Body of pancreas (tissue), 4 donors: ENCODE results near the gene TMEM269. TPM values are rescaled to one million over a fixed set of nuclear protein-coding genes. Genes with fewer than 3 reads are reported as not detected.

Source experiments
- ATAC-seq: fragments of 150-250 bp; one replicate; pipeline ENCODE4 v1.9.1; 2016
- DNase-seq, 4 donors: peaks; one replicate each; pipeline ENCODE4 v3.0.0-alpha.2; 2019
- H3K27ac ChIP-seq, 4 donors: fragments of 200-600 bp; sonication (generic); 1 replicate in 3 of 4; 2 replicates in 1 of 4; pipeline versions ENCODE4 v1.5.1 to v1.6.1; 2016 to 2019; ENCODE audit warnings: mild to moderate bottlenecking in 1 of 4, mixed read lengths in 1 of 4, moderate library complexity in 1 of 4
- H3K27me3 ChIP-seq, 2 donors: fragments of 200-600 bp; sonication (generic); one replicate each; pipeline ENCODE4 v1.6.0; 2016; ENCODE audit warnings: mild to moderate bottlenecking in 1 of 2
- H3K36me3 ChIP-seq, 2 donors: fragments of 200-600 bp; sonication (generic); replicated peaks in 1 of 2; 2 replicates each; pipeline ENCODE4 v1.5.1; 2016; ENCODE audit warnings: low read depth in 2 of 2; ENCODE audit not compliant: insufficient read depth in 1 of 2
- H3K4me1 ChIP-seq: fragments of 200-600 bp; sonication (generic); one replicate; pipeline ENCODE4 v1.6.0; 2016
- H3K4me3 ChIP-seq, 2 donors: fragments of 200-600 bp; sonication (generic); 1 replicate in 1 of 2; 2 replicates in 1 of 2; pipeline ENCODE4 v1.5.1; 2016 to 2019
- H3K9me3 ChIP-seq, 3 donors: fragments of 200-600 bp; sonication (generic); 1 replicate in 2 of 3; 2 replicates in 1 of 3; pipeline ENCODE4 v1.5.1; 2016
- CTCF ChIP-seq, 7 experiments: fragments of 450-650 bp in 4 of 7; fragments of 200-600 bp in 3 of 7; sonication (generic) in 3 of 7; IDR thresholded peaks; one replicate each; pipeline ENCODE4 v1.5.1; 2016 to 2019; ENCODE audit warnings: antibody characterized with exemption in 7 of 7
- POLR2A ChIP-seq, 3 donors: fragments of 450-650 bp; IDR thresholded peaks; one replicate each; pipeline ENCODE4 v1.6.1; 2016; ENCODE audit warnings: antibody characterized with exemption in 3 of 3, mild to moderate bottlenecking in 2 of 3
- WGBS, 2 donors: methylation state at CpG; one replicate each; pipeline ENCODE4 v1.1.5; 2017; 5-methylcytosine and 5-hydroxymethylcytosine counted together
- intact Hi-C: fragments of 100-400 bp; cut with DNase I; formaldehyde crosslinking; loops from one replicate; pipeline ENCODE4 v1.15.1; 2023
- total RNA-seq, 2 donors: library from RNA; depleted of rRNA; stranded (reverse); fragments of >200 nt; gene quantifications; one replicate each; pipeline ENCODE4 v1.1.0, GENCODE V29; 2016

The TMEM269 gene
- total RNA-seq, 2 donors from 2014 or later: not detected

- H3K4me3 ChIP-seq: no peak overlapping the region
- ATAC-seq (no peak), DNase-seq (no peak)
- no peaks in the 10 kb centered on the region for H3K36me3 ChIP-seq
- WGBS, 2 donors: 46 to 49% methylated on average over 7 of the region's 7 CpGs
- no peak for TF ChIP-seq POLR2A (IDR thresholded peaks at IDR 0.05)
- TF ChIP-seq CTCF (IDR thresholded peaks at IDR 0.05): no peak
- H3K4me1 ChIP-seq: peaks cover 19% of the 10 kb centered on the region
- no peaks in the 10 kb centered on the region for H3K9me3 ChIP-seq
- intact Hi-C loops: no loop called here
- H3K27ac ChIP-seq: peak overlapping the region; percentile 88 to 100 (median 98)
- no peaks in the 10 kb centered on the region for H3K27me3 ChIP-seq
These were observed 31.3 kb downstream of the TMEM269 start for GRCh38 chr1:42815941-42816584.

GRCh38 chr1:42816585-42817439 is 32.0 kb downstream of the TMEM269 start, which contains the start of the genes ERMAP and SVBP:
TSS of gene ERMAP (plus strand) at chr1:42817122. CDS start at chr1:42830449, 13,327 bp downstream.
TSS of gene SVBP (minus strand) at chr1:42817397. CDS start at chr1:42816544, 853 bp downstream.
- WGBS, 2 donors: 1 to 7% methylated on average over 5 to 38 of the region's 66 CpGs
- DNase-seq: peak; percentile 93 to 95 (median 95)
- H3K4me1 ChIP-seq: peaks cover 19% of the 10 kb centered on the region
- TF ChIP-seq CTCF (IDR thresholded peaks at IDR 0.05) (peak in 1 of 7 experiments; percentile 2), POLR2A (IDR thresholded peaks at IDR 0.05) (peak; percentile 31 to 67 (median 62))
- H3K27me3 ChIP-seq: no peaks in the 10 kb centered on the region
- no peaks in the 10 kb centered on the region for H3K36me3 ChIP-seq
- peak within 1 kb of the TSS; percentile 88 to 100 (median 98) for H3K27ac ChIP-seq
- intact Hi-C loops: no loop called here
- H3K4me3 ChIP-seq: peak within 1 kb of the TSS in 1 of 2 donors; percentile 62
- no peaks in the 10 kb centered on the region for H3K9me3 ChIP-seq
- peak; percentile 97 for ATAC-seq

- Histone ChIP-seq H3K4me3 (peak overlapping the region in 1 of 2 donors; percentile 62), H3K27me3 (no peaks in the 10 kb centered on the region), H3K9me3 (no peaks in the 10 kb centered on the region), H3K36me3 (no peaks in the 10 kb centered on the region), H3K4me1 (peaks cover 19% of the 10 kb centered on the region), H3K27ac (peak overlapping the region; percentile 88 to 100 (median 98))
- DNase-seq: no peak
- intact Hi-C loops: no loop called here
- TF ChIP-seq CTCF (IDR thresholded peaks at IDR 0.05) (no peak), POLR2A (IDR thresholded peaks at IDR 0.05) (no peak)
- WGBS, 2 donors: 0 to 1% methylated on average over 6 to 13 of the region's 13 CpGs
- ATAC-seq: no peak
These were observed 32.6 kb downstream of the TMEM269 start for GRCh38 chr1:42817440-42817767.

- H3K4me1 ChIP-seq: peaks cover 19% of the 10 kb centered on the region
- no peak overlapping the region for H3K27ac ChIP-seq
- no peak for TF ChIP-seq POLR2A (IDR thresholded peaks at IDR 0.05)
- no peak for TF ChIP-seq CTCF (IDR thresholded peaks at IDR 0.05)
- DNase-seq (no peak), ATAC-seq (no peak)
- H3K36me3 ChIP-seq: no peaks in the 10 kb centered on the region
- no peaks in the 10 kb centered on the region for H3K27me3 ChIP-seq
- whole genome bisulfite sequencing, 2 donors: 36 to 45% methylated on average over 3 of the region's 3 CpGs
- intact Hi-C loops: no loop called here
- no peaks in the 10 kb centered on the region for H3K9me3 ChIP-seq
- H3K4me3 ChIP-seq: no peak overlapping the region
These were observed 33.2 kb downstream of the TMEM269 start for GRCh38 chr1:42817976-42818375.
